HG03469 (cell line): ENCODE measurements around the gene ALOX5.
"Not testable (repeated sequence)": the region's sequence is repeated elsewhere in the genome, so short reads cannot be mapped to it uniquely, and the experiment has no call there.

ENCODE experiments used
- ATAC-seq: cut with Tn5 transposase; IDR thresholded peaks from one replicate; pipeline ENCODE4 v1.9.1; 2021; ENCODE audit warnings: mild to moderate bottlenecking, moderate library complexity, moderate number of reproducible peaks; ENCODE audit not compliant: unreplicated experiment

ALOX5 gene

DNA sequence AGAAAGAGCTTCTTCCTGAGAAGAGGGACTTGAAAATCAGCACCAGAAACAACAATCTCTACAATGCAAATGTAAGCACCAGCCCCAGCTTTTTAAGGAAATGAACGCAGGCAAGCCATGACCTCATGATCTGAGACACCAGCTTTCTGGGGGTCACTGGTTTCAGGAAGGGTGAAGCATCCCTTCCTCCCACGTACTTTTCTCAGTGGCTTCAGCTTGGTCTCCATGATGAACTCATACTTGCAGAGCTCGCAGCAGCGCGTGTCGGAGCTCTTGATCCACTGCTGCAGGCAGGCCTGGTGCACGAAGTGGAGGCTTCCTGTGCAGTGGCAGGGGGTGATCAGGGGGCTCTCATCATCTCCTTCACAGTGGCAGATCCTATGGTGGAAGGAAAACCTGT is 87.0 kb downstream of the ALOX5 start:
- peak; percentile 64 for ATAC-seq

- no peak for ATAC-seq
Measured at GRCh38 chr10:45463244-45464116, 89.5 kb downstream of the ALOX5 start.

DNA sequence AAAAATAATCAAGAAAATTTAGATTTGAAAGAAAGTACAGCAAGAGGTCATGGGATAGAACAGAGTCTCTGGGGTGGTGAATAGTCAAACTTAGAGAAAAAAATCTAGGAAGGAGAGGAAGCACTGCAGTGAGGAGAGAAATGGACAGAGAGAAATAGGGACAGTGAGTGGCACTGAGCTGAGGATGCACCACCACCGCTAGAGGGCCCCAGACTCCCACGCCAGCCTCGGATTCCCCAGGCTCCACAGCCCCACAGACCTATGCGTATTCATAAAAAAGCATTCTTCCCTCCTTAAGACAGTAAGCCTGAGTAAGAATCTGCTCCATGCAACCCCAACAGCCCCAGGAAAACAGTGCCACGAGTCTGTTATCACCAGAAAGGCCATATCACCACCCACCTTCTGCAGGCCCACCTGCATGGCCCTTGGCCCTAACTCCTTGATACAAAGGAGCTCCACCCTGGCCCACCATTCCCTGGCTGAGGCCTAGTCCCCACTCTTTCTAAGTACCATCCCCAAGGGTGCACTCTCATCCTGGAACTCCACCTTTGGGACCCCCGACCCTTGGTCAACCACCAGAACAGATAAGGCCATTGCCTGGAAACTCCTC is 91.0 kb downstream of the ALOX5 start:
- no peak for ATAC-seq

DNA sequence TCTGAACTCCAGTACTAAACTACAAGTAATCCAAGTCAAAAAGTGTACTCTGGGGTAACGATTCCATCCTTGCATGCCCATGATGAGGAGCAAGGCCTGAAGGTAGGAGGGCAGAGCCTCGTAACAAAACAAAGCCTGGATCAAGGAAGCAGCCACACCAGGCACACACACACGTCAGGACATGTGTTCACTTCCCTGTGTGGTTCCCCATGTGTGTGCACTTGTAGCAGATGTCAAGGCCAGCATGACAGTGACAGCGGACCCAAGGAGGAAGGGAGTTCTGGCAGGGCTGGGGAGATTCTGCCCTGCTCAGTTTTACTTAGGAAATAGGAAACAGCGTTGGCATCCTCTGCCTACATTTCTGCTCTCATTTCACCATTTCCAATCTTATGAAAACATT is 92.8 kb downstream of the ALOX5 start:
- no peak for ATAC-seq

- no peak for ATAC-seq
Measured at GRCh38 chr10:45468079-45468478, 94.1 kb downstream of the ALOX5 start.

- ATAC-seq, result no peak
Measured at GRCh38 chr10:45470098-45471012, 96.3 kb downstream of the ALOX5 start.

DNA sequence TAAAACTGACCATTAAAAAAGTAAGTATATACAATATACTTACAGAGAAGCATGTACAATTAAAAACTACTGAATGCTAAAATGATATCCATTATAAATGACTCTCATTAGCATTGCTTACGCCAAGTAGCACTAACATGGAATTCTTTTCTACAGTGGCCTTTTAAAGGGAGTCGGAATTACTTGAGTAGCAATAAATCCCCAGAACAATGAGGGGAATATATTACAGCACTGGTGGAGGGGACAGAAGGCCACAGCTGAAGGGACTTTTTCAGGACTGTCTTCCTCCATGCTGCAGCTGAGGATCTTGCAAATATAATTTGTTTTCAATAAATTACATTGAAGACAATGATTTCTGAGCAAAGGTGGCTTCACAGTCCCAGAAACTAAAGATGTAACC is 97.0 kb downstream of the ALOX5 start:
- ATAC-seq, result no peak

DNA sequence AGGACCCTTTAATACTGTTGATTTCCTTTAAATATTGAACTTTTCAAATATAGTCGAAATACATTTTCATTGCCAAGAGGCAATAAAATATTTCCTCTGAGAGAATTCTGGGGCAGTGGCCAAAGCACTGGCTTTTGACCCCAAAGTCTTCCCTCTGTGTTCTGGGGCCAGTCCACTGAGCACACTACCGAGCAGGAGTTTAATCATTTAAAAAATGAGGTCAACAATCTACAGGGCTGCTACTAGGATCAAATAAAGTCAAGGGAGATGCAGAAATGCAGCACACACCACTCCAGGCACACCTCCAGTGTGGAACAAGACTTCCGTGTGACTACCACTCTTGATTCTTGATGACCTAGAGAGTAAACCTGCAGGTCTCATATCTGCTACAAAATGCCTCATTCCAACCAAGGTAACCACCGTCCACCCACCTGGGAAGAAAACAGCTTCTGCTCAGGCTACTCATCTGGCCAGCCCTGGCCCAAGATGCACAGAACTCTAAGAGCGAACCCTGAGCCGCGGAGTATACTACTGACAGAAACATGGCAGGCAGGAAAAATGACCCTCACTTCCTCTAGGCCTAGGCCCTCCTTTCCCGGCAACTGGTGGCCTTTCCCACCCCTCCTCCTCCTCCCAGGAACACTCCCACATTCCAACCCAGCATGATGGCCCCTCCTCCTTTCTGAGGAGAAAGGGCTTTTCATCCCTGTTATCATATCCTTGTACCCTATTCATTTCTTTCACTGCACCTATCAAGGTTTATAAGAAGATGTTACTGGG is 97.7 kb downstream of the ALOX5 start:
- ATAC-seq, result no peak

DNA sequence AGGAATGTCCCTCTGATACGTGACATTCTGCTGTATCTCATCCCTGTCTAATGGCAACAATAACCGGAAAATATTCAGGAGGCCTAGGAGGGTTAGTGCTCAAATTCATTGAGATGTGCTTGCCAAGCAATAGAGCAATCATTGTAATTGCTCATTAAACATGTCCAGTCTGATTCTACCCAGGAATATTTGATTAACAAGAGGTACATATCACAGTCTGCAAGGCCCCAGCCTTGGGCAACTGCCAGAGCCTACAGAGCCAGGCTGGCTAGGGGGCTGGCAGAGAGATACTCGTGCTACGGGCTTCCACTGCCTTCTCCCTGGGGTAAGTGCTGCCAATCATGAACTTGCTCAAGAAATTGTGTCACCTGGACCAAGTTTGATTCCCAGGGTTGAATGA is 99.1 kb downstream of the ALOX5 start:
- no peak for ATAC-seq

GRCh38 chr10:45476559-45476958 is 102.5 kb downstream of the ALOX5 start:
- no peak for ATAC-seq

DNA sequence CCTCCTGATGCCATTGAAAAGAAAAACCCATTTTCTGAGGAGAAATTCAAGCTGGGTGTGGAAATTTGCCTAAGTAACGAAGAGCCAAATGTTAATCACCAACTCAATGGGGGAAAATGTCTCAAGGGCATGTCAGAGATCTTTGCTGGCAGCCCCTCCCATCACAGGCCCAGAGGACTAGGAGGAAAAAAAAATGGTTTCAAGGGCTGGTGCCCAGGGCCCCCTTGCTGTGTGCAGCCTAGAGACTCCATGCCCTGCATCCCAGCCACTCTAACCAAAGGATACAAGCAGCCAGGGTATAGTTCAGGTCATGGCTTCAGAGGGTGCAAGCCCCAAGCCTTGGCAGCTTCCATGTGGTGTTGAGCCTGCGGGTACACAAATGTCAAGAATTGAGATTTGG is 106.3 kb downstream of the ALOX5 start:
- ATAC-seq, result no peak

- not testable (repeated sequence) for ATAC-seq
Measured at GRCh38 chr10:45481100-45481499, 107.1 kb downstream of the ALOX5 start.

DNA sequence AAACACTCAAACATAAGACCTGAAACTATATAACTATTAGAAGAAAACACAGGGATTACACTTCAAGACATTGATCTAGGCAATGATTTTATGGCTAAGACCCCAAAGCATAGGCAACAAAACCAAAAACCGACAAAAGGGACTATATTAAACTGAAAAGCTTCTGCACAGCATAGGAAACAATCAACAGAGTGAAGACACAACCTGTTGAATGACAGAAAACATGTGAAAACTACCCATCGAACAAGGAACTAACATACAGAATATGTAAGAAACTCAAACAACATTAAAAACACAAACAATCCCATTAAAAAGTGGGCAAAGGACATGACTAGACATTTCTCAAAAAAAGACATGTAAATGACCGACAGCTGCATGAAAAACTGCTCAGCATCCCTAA is 109.0 kb downstream of the ALOX5 start:
- ATAC-seq, result no peak

GRCh38 chr10:45487735-45488134 is 113.7 kb downstream of the ALOX5 start:
- ATAC-seq, result no peak

- ATAC-seq, result no peak
Measured at GRCh38 chr10:45488365-45488764, 114.3 kb downstream of the ALOX5 start.

DNA sequence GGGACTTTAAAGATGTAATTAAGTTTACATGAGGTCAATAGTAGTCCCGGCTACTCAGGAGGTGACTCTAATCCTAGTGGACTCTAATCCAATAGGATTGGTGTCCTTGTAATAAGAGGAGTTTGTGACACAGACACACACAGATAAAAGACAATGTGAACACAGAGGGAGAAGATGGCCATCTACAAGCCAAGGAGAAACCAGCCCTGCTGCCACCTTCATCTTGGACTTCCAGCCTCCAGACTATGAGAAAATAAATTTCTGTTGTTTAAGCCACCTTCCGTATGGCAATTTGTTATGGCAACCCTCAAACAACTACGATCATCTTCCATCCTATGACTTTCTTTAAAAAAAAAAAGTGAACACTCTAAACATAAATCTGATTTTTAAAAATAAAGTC is 116.3 kb downstream of the ALOX5 start:
- ATAC-seq, result no peak

- ATAC-seq, result no peak
Measured at GRCh38 chr10:45491061-45491460, 117.0 kb downstream of the ALOX5 start.
